Astrocyte of the cerebellum (primary cell): ENCODE data around the gene ADRB1.

Experiments used
- DNase-seq: peaks from one replicate; pipeline ENCODE4 v3.0.0-alpha.2; 2011; ENCODE audit warnings: low read depth
- H3K4me3 ChIP-seq: 2 replicates; pipeline ENCODE4 v1.5.1; 2011; ENCODE audit warnings: mild to moderate bottlenecking, low read depth, low read length, moderate library complexity
- CTCF ChIP-seq: IDR thresholded peaks from 2 replicates; pipeline ENCODE4 v1.5.1; 2012; ENCODE audit warnings: low read length, low read depth, moderate library complexity, mild to moderate bottlenecking; ENCODE audit errors: missing control alignments
- in situ Hi-C: cut with HindIII; loops from 2 replicates; pipeline ENCODE4 v1.10.0; 2017; ENCODE audit warnings: low sequenced_read_pairs

The ADRB1 gene

GRCh38 chr10:114048472-114048871 is 4.8 kb downstream of the ADRB1 start:
- in situ Hi-C loops, result no loop called here
- H3K4me3 ChIP-seq, result no peak overlapping the region
- DNase-seq, result no peak
- no peak for TF ChIP-seq CTCF

GRCh38 chr10:114051714-114052113 is 8.0 kb downstream of the ADRB1 start:
- no peak for DNase-seq
- TF ChIP-seq CTCF, result no peak
- H3K4me3 ChIP-seq, result no peak overlapping the region
- in situ Hi-C loops, result no loop called here

- H3K4me3 ChIP-seq, result no peak overlapping the region
- DNase-seq, result no peak
- no peak for TF ChIP-seq CTCF
- in situ Hi-C loops, result no loop called here
Measured at GRCh38 chr10:114052255-114052654, 8.6 kb downstream of the ADRB1 start.

GRCh38 chr10:114053946-114054345 is 10.3 kb downstream of the ADRB1 start:
- no peak for TF ChIP-seq CTCF
- no peak overlapping the region for H3K4me3 ChIP-seq
- in situ Hi-C loops, result no loop called here
- no peak for DNase-seq

- no peak overlapping the region for H3K4me3 ChIP-seq
- in situ Hi-C loops, result no loop called here
- DNase-seq, result no peak
- no peak for TF ChIP-seq CTCF
Measured at GRCh38 chr10:114057855-114058254, 14.2 kb downstream of the ADRB1 start.

- no peak for DNase-seq
- no peak for TF ChIP-seq CTCF
- in situ Hi-C loops, result no loop called here
- no peak overlapping the region for H3K4me3 ChIP-seq
Measured at GRCh38 chr10:114058297-114058696, 14.6 kb downstream of the ADRB1 start.

GRCh38 chr10:114059561-114059960 is 15.9 kb downstream of the ADRB1 start:
- no peak for TF ChIP-seq CTCF
- no peak for DNase-seq
- no peak overlapping the region for H3K4me3 ChIP-seq
- in situ Hi-C loops, result no loop called here
